Activated naive CD4-positive, alpha-beta T cell (primary cell): ENCODE results near the gene B4GALT3.

Experiments used
- DNase-seq, 4 experiments: peaks; one replicate each; lab custom pipeline; 2025; lab: John Stamatoyannopoulos, UW

B4GALT3 gene

GRCh38 chr1:161128591-161129420, 48.5 kb downstream of the B4GALT3 start:
- no peak for DNase-seq

DNA sequence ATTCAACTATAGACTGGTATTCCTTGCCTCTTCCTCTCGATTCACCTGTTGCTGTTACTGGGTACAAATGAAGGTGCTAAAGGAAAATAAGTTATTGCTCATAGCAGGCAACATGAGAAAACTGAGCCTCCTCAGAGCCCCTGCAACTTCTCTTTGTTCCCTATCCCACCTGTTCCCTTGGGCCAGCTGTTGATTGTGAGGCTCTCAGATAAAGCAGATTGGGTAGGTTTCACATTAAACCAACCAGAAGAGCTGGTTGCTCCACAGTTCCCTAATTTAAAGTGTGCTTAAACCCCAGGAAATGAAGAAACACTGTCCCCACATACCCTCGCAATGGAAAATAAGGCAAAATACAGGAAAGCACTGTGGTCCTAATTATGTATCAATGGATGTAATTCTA, 49.7 kb downstream of the B4GALT3 start:
- DNase-seq = no peak

GRCh38 chr1:161122967-161123366, 54.3 kb downstream of the B4GALT3 start:
- DNase-seq = no peak

GRCh38 chr1:161121834-161122233, 55.5 kb downstream of the B4GALT3 start:
- DNase-seq = no peak
